Colon (tissue), 2 donors: ENCODE data around the gene NES.
"Not testable (repeated sequence)": the region's sequence is repeated elsewhere in the genome, so short reads cannot be mapped to it uniquely, and the experiment has no call there.

Experiments
- FAIRE-seq: peaks from 2 replicates; lab custom pipeline; 2012; peaks lifted over from hg19 to GRCh38; lab: Jason Lieb, UNC
- donor health status: control.
- donor health status: control.

NES gene

DNA sequence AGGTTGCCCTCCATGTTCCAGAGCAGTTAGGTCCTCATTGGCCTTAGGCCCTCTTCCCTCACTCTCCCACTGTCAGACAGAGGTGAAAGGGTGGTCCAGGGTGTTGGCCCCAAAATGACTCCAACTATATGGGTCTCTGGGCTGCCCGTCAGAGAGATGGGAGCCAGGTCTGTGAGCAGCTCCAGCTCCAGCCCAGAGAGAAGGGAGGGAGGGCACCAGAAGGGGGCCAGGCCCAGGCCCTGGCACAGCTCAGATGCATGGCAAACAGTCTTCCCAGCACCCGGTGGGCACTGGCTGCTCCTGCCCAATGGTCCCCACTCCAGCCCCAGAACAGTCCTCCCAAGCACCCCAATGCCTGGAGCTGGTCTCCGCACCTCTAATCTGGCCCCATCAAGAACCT, 33.1 kb downstream of the NES start:
- no peak for FAIRE-seq

DNA sequence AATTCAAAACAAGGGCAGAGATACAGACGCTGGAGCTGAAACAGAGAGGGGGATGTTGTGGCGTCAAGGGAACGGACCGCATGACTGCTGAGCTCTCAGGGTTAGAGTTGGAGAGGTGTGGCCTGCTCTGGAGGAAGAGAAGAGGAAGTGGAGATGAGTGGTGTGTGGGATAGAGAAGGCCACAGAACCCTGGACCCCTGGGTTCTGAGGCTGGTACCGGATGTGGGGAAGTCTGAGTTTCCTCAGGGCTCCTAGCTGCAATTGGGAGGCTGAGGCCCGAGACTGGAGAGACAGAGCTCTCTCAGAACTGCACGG, 33.5 kb downstream of the NES start:
- FAIRE-seq = no peak

DNA sequence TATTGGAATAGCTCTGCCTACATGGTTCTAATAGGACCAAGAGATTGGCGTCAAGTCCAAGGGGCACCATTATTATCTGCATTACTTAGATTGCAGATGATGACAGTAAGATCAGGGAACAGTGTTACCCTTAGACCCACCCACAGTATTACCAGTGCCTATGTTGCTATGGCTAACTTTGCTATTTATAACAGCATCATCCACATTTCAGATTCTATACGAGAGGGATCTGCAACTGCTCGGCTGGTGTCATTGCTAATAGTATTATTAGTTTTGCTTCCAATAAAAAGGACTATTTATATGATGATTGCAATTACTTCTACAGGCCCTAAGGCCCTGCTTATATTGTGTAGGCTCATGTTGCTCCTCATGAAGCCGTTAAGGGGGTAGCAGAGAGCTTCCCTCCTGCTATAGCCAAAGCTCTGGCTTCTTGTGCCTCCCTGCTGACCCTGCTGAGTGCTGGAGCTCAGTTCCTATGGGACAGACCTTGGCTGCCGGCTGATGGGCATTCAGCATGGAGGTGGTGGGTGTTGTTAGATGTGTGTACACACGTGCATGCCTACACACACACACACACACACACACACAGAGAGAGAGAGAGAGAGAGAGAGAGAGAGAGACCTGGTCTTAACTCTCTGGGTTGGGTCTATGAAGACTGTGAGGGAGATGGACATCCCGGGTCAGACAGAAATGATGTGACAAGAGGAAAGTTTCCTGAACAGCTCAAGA, 34.0 kb downstream of the NES start:
- no peak for FAIRE-seq

DNA sequence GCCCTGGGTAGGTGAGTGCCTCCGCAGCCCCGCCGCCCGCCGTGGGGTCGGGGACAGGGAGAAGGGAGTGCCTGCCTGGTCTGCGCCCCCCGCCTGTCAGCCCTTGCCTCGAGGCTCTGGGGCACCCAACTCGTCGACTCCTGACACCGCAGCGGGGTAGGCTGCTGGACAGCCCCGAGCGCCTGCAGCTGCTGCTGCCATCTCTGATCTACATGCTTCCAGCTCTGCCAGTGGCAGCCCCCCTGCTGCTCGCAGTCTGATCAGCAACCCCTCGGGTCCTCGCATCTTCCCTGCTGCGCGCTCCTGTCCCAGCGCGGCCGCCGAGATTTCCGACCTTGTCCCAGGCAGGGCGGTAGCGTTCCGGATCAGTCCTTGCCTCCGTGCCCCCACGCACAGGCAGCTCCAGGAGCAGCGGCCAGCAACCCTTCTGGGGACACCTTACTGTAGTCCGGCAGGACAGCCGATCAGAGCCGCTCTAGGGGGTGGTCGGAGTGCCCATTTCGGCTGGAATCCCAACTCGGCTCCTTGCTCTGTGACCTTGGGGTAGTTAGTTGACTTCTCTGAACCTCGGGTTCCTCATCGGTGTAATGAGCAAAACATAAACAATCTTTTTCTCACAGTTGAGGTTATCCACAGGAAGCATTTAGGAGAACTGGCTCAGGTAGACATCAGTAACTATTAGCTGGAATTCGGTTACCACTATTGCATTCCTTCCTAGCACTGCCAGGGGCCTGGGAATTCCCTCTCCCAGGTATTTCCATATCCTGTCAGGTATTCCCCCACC, 34.8 kb downstream of the NES start:
- FAIRE-seq = no peak

DNA sequence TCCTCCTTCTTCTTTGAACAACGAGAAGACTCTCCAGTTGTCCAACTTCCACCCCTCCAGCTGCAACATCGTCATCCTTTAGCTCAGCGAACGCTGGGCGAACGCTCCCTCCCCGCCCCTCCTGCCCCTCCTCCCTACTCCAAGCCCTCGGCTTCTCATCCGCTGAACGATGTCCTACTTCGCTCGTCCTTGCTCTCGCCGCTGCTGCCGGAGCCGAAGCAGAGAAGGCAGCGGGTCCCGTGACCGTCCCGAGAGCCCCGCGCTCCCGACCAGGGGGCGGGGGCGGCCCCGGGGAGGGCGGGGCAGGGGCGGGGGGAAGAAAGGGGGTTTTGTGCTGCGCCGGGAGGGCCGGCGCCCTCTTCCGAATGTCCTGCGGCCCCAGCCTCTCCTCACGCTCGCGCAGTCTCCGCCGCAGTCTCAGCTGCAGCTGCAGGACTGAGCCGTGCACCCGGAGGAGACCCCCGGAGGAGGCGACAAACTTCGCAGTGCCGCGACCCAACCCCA, 35.4 kb downstream of the NES start, which contains the start of gene BCAN:
BCAN (plus strand) TSS at position 357 of the 504 bp plus-strand sequence. CDS start 3,938 bp downstream, outside the sequence.
- FAIRE-seq = no peak

DNA sequence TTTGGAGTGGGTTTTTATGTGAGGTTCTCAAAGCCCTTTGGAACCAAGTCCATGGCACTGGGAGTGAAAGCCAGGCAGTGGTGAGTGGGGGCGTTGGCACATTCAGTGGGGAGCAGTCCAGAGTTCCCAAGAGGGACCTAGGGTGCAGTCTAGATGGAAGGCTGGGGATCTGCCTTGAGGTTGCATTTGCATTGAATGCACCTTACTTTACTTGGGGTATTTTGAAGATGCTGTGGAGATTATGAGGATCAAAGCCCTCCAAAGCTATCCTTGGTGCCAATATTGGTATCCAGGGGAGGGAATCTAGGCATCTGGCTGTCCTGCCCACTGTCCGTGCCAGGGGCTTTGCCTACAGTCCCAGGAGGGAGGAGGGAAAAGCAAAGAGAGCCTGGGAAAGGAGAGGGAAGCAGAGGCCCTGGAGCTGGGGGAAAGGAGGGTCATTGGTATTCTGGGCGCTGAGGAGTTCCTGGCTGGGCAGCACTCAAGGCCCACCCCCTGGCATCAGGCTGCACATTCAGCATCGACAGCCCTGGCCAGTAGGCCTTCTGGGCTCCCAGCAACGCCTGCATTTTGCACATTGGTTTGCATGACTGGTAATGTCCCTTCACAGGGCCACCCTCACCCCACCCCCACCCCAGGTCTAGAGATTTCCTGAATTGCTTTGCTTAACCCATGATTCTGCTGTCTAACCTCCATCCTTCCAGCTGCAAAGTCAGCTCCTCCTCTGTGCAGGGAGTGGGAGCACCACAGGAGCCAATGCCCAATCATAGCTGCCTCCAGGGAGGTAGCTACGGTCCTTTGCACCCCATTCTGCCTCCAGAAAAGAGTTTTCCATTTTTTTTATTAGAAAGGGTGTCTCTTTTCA, 36.1 kb downstream of the NES start:
- FAIRE-seq = no peak

DNA sequence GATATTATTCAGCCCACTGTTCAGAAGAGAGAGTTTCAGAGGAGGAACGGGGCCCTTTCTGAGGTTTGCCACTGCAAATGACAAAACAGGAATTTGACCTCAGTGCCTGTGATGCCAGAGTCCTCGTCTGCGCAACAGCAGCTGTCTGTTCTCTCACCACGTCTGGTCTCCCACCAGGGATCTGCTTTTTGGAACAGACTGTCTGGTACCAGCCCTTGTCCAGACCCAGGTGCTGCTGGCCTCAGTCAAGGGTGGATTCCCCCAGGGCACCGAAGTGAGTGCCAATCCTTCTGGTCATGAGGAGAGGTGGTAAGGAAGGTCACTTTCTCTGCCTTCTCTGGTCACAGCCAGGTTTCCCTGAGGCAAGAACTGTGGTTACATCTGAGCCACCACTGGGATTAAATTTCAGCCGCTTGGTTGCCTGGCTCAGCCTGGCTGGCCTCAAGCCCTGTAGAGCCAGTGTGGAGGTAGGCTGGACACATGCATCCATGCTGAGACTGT, 37.6 kb downstream of the NES start:
- no peak for FAIRE-seq

DNA sequence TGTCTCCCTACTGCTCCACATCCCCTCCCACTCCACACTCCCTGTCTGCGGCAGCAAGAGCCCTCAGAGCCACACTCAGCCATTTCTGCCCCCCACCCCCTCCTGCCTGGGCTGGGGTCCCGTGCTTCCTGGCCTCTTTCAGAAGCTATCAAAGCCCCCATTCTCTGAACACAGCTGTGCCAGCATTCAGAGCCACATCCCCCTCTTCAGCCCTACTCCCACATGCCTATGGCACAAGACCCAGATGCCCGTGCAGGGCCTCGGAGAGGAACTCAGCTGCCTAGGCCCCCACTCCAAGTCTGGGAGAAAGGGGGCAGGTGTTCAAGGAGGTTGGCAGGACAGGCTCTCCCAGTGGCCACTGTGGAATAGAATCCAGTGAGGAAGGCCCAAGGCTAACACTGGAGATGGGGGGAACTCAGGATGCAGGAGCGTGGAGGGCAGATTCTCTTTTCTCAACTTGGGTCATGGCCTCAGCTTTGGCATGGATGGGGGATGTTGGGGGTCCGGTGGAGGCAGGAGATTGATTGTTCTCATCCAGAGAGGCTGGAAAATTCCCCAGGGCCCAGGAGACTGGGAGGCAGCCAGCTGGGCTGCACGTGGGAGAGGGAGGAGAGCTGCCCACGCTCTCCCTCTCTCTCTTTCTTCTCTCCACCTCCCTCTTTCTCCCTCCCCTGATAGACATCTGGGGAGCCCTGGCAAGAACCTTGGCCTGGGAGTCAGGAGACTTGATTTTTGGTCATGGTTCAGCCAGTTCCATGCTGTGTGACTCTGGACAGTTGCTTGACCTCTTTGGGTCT, 38.8 kb downstream of the NES start:
- FAIRE-seq = no peak

DNA sequence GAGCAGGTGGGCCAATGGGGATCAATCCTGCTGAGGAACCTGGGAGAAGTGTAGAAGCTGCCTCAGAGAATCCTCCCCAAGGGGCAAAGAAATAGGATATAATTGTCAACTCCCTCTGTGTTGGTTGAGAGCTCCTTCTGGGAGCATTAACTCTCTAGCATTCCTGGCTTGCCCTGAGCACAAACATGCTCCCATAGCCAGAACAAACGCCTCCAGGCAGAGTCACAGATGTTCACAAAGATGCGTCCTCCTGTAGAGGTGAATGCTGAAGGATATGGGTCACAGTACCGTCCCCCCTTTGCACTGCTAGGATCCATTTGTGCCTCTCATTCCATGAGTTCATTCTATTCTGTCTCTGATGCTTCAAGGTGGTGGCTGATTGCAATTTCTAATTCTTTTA, 44.9 kb downstream of the NES start:
- FAIRE-seq = no peak

DNA sequence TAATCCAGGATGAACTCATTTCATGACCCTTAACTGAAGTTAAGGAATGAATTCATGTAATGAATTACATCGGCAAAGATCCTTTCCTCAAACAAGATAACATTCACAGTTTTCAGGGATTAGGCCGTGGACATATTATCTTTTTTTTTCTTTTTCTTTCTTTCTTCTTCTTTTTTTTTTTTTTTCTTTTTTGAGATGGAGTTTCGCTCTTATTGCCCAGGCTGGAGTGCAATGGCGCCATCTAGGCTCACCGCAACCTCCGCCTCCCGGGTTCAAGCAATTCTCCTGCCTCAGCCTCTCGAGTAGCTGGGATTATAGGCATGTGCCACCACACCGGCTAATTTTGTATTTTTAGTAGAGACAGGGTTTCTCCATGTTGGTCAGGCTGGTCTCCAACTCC, 46.1 kb downstream of the NES start:
- FAIRE-seq = not testable (repeated sequence)

DNA sequence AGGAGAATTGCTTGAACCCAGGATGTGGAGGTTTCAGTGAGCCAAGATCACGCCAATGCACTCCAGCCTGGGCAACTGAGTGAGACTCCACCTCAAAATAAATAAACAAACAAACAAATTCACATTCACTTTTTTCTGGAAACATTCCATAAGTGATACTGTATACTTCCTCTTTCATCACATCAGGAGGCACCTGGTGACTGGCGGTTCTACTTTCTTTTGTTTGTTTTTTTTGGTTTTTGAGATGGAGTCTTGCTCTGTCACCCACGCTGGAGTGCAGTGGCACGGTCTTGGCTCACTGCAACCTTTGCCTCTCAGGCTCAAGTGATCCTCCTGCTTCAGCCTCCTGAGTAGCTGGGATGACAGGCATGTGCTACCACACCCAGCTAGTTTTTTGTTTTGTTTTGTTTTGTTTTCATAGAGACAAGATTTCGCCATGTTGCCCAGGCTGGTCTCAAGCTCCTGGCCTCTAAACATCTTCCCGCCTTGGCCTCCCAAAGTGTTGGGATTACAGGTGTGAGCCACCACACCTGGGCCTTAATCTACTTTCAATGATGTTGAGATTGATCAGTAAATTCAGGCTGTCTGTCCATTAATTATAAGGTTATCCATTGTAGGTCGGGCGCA, 47.3 kb downstream of the NES start:
- FAIRE-seq = no peak

DNA sequence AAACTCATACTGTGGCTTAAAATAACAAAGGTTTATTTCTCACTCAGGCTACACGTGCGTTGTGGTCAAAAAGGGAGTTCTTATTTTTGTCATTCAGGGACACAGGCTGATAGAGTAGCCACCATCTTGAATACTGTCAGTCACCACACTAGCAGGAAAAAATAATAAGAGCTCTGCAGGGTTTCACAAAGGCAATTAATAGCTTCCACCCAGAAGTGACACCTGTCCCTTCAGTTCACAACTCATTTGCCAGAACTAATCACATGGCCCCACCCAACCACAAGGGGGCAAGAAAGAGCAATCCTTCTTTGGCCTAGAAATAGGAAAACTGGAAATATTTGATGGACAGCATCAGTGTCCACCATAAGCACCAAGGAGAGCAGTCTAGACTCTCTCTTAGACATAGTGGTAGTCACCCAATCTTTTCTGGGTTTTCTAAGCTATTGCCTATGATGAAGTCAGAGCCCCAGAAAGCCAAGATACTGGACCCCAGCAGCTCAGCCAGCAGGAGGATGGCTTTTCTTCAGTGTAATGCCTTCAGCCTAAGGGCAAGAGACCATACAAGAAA, 49.8 kb downstream of the NES start:
- FAIRE-seq = no peak

DNA sequence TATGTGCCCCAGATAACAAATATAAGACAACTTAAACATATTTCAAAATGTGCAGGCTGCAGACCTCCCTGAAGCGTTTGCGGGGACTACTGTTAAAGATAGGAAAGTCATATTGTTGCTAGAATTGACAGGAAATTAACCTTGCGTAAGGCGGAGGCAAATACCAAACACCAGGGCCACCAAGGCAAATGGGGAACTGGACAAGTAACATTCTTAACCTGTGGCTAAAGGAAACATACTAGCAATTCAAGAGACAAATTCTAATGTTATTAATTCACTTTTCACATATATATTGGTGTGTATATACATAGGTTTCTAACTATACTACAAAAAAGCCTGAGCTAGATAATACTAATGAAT, 51.1 kb downstream of the NES start:
- no peak for FAIRE-seq

DNA sequence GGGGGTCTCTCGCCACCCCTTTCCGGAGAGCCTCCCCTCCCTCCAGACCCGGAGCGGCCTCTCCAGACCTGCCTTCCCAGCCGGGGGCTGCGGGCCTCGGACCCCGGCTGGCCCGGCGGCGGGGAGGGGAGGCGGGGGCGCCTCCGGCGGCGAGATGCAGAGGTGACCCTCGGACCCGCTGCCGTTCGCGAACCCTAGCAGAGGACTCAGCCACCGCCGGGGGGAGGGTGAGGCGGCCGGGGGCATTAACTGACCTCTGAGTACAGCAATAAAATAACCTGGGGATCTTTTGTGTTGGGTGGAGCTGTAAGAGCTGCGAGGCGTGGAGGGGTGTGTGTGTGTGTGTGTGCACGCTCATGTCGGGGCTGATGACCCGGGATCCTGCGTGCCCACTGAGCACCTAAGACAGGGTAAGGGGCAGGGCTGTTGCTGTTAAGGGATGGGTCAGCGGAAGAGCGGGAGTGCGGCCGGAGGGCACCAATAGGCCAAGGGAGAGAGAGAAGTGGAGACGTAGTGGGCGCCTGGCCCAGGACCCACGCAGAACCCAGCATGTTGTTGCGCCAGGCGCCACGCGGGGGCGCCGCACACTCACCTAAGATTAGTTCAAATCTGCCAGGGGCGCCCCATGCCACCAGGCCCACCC, 51.6 kb downstream of the NES start:
- no peak for FAIRE-seq

DNA sequence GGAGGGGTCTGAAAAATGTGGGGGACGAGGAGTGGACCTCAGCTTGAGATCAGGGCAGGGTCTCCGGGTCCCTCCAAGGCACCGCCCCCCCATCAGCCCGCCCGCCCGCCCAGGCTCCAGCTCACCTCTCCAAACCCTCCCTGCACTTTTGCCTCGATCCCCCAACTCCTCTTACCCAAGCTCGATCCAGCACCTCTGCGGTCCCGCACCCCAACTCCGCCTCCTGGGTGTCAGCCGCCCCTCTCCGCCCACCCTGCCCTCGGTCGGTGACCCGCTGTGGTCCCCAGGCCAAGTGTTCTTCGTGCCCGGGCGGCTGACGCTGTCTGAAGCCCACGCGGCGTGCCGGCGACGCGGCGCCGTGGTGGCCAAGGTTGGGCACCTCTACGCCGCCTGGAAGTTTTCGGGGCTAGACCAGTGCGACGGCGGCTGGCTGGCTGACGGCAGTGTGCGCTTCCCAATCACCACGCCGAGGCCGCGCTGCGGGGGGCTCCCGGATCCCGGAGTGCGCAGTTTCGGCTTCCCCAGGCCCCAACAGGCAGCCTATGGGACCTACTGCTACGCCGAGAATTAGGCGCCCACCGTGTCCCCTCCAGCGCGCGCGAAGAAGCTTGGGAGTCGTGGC, 52.3 kb downstream of the NES start:
- FAIRE-seq = no peak

DNA sequence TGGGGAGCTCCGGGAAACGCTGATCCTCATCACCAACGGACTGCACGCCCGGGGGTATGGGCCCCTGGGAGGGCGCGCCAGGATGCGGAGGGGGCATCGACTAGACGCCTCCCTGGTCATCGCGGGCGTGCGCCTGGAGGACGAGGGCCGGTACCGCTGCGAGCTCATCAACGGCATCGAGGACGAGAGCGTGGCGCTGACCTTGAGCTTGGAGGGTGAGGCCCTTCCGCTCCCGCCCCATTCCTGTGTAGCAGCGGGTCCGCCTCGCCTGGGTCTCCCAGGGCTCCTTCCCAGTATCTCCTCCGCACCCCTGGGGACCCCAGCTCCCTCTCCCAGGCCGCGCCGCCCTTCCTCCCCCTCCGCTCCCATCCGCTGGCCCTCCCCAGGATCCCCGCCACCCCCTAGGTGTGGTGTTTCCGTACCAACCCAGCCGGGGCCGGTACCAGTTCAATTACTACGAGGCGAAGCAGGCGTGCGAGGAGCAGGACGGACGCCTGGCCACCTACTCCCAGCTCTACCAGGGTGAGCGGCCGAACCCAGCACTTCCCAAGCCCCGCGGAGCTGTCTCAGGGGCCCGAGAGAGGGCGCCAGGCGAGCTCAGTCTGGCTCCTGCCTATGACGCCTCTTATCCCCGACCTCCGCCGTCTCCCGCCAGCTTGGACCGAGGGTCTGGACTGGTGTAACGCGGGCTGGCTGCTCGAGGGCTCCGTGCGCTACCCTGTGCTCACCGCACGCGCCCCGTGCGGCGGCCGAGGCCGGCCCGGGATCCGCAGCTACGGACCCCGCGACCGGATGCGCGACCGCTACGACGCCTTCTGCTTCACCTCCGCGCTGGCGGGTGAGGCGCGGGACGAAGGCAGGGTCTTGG, 53.0 kb downstream of the NES start:
- FAIRE-seq = no peak

DNA sequence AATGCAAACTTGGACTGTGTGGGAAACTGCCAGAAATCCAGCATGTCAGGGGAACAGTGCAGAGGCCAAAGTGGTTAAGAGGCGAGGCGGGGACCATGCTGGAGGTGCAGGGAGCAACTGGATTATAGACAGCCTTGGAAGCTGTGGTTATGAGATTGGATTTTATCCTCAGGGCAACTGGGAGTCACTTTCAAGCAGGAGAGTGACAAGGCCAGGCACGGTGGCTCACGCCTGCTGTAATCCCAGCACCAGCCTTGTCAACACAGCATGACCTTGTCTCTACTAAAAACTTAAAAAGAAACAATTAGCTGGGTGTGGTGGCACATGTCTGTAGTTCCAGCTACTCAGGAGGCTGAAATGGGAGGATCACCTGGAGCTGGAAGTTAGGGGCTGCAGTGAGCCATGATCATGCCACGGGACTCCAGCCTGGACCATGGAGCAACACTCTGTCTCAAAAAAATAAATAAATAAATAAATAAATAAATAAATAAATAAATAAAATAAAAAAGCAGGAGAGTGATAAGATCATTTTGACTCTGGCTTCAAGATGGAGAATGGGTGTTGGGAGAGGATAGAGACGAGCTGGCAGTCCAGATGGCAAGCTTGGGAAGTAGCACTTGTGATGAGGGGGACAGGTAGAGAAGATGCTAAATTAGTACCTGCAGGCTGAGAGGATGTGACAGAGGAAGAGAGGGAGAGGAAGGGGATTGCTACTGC, 54.5 kb downstream of the NES start:
- FAIRE-seq = no peak

DNA sequence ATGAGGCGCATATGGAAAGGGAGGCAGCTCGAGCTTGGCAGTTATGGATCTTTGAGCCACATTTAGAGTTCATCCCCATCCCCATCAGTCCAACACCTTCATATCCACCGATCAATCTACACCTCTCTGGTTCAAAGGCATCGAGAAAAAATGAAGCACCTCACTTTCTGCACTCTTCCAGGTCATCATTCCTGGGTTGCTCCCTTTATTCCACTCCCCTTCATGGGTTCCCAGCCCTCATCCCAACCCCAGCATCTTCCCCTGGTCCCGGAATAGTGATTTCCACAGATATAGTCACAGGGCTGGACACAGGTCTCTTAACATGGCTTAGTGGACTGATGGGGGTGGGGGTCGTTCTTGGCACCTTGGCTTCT, 57.6 kb downstream of the NES start:
- FAIRE-seq = no peak
